Mammary epithelial cell (primary cell): ENCODE results near the gene CORO1C.

Source experiments
- CTCF ChIP-seq, 2 donors: IDR thresholded peaks in 1 of 2; conservative IDR thresholded peaks in 1 of 2; 2 replicates each; pipeline ENCODE4 v1.5.1; 2011 to 2012; ENCODE audit warnings: inconsistent platforms in 2 of 2, low read length in 2 of 2, mild to moderate bottlenecking in 2 of 2, control low read depth in 1 of 2, low read depth in 1 of 2; ENCODE audit not compliant: insufficient read depth in 1 of 2; ENCODE audit errors: extremely low read depth in 1 of 2
- EZH2 ChIP-seq: IDR thresholded peaks from 2 replicates; pipeline ENCODE4 v1.6.1; 2012; ENCODE audit warnings: low read length, inconsistent platforms, borderline replicate concordance

GRCh38 chr12:108752387-108752786 is 21.1 kb upstream of the CORO1C start:
- TF ChIP-seq CTCF (conservative IDR thresholded peaks at IDR 0.05 in 1 of 2, IDR thresholded peaks at IDR 0.05 in 1 of 2; ENCODE audit: extremely low read depth in 1 of 2, insufficient read depth in 1 of 2, low read depth in 1 of 2, low read length in 2 of 2): no peak
- TF ChIP-seq EZH2: no peak
